IMR-90 (cell line): Measurements from ENCODE around the gene MCRS1. TPM values are rescaled to one million over a fixed set of nuclear protein-coding genes. Genes with fewer than 3 reads are reported as not detected.

Experiments
- ATAC-seq: fragments of 200-7000 bp; cut with Tn5 transposase; 2 replicates; pipeline ENCODE4 v1.9.1; 2020; ENCODE audit warnings: low read depth, mild to moderate bottlenecking, moderate library complexity
- Bru-seq: library from RNA; stranded (reverse); fragments of 400-500 nt; gene quantifications from one replicate; lab custom pipeline; 2021; lab: Mats Ljungman, UMichigan
- BruChase-seq, 2 experiments: library from RNA; stranded (reverse); fragments of 400-500 nt; gene quantifications; one replicate each; lab custom pipeline; 2021; lab: Mats Ljungman, UMichigan
- BruUV-seq: library from RNA; stranded (reverse); fragments of 400-500 nt; replicated peaks from 2 replicates; lab custom pipeline; 2021; lab: Mats Ljungman, UMichigan
- CTCF ChIA-PET: fragments of 300-600 bp; formaldehyde crosslinking; extraction: SDS; loops from one replicate; lab custom pipeline; 2021; ENCODE audit warnings: antibody characterized with exemption; lab: Yijun Ruan, JAX
- POLR2A ChIA-PET: fragments of 300-600 bp; sonication (Branson Sonifier 250); formaldehyde crosslinking; loops from one replicate; lab custom pipeline; 2022; ENCODE audit warnings: antibody characterized with exemption; ENCODE audit not compliant: unreplicated experiment; lab: Charles Lee
- DNase-seq: peaks from one replicate; pipeline ENCODE4 v3.0.0; 2013
- H2AFZ ChIP-seq: replicated peaks from 2 replicates; pipeline ENCODE3; 2013; ENCODE audit warnings: low read length, mild to moderate bottlenecking; ENCODE audit not compliant: poor library complexity
- H2AK5ac ChIP-seq: 2 replicates; pipeline ENCODE4 v1.6.1; 2013; ENCODE audit warnings: low read depth, low read length, inconsistent platforms
- H2AK9ac ChIP-seq: replicated peaks from 2 replicates; pipeline ENCODE3; 2013; ENCODE audit warnings: mild to moderate bottlenecking, low read depth, low read length, moderate library complexity; ENCODE audit not compliant: poor library complexity
- H2BK120ac ChIP-seq: 2 replicates; pipeline ENCODE4 v1.6.1; 2013; ENCODE audit warnings: low read depth, low read length, inconsistent platforms
- H2BK15ac ChIP-seq: 3 replicates; pipeline ENCODE4 v1.6.1; 2013; ENCODE audit warnings: low read depth, low read length, inconsistent platforms
- H2BK20ac ChIP-seq: 2 replicates; pipeline ENCODE4 v1.6.1; 2013; ENCODE audit warnings: low read depth, mild to moderate bottlenecking, inconsistent platforms, low read length, moderate library complexity
- H2BK5ac ChIP-seq: 2 replicates; pipeline ENCODE4 v1.6.1; 2013; ENCODE audit warnings: mild to moderate bottlenecking, low read depth, low read length, inconsistent platforms; ENCODE audit not compliant: poor library complexity, severe bottlenecking
- H3K14ac ChIP-seq: replicated peaks from 2 replicates; pipeline ENCODE4 v1.6.1; 2013; ENCODE audit warnings: low read depth, low read length, inconsistent platforms
- H3K18ac ChIP-seq: 2 replicates; pipeline ENCODE4 v1.6.1; 2013; ENCODE audit warnings: low read depth, low read length, control low read depth
- H3K23ac ChIP-seq: 2 replicates; pipeline ENCODE4 v1.6.1; 2013; ENCODE audit warnings: low read depth, low read length, inconsistent platforms
- H3K27ac ChIP-seq: 2 replicates; pipeline ENCODE4 v1.5.1; 2013; ENCODE audit warnings: mild to moderate bottlenecking, control low read depth, low read length; ENCODE audit not compliant: insufficient read depth
- H3K27me3 ChIP-seq: 2 replicates; pipeline ENCODE4 v1.6.1; 2013; ENCODE audit warnings: low read length; ENCODE audit not compliant: control insufficient read depth, insufficient read depth
- H3K36me3 ChIP-seq: 2 replicates; pipeline ENCODE4 v1.6.1; 2013; ENCODE audit warnings: low read length, mixed read lengths; ENCODE audit not compliant: control insufficient read depth, insufficient read depth
- H3K4ac ChIP-seq: 2 replicates; pipeline ENCODE4 v1.6.1; 2013; ENCODE audit warnings: low read depth, low read length, inconsistent platforms
- H3K4me1 ChIP-seq: 2 replicates; pipeline ENCODE4 v1.6.1; 2013; ENCODE audit warnings: low read length, mixed read lengths; ENCODE audit not compliant: control insufficient read depth, insufficient read depth
- H3K4me2 ChIP-seq: 2 replicates; pipeline ENCODE4 v1.6.1; 2013; ENCODE audit warnings: low read depth, mild to moderate bottlenecking, control low read depth, low read length, moderate library complexity
- H3K4me3 ChIP-seq: 2 replicates; pipeline ENCODE4 v1.5.1; 2013; ENCODE audit warnings: low read depth, mild to moderate bottlenecking, control low read depth, low read length, moderate library complexity; ENCODE audit not compliant: insufficient read depth
- H3K56ac ChIP-seq: 2 replicates; pipeline ENCODE4 v1.6.1; 2013; ENCODE audit warnings: low read length, inconsistent platforms; ENCODE audit not compliant: insufficient read depth; ENCODE audit errors: extremely low read depth
- H3K79me1 ChIP-seq, 2 experiments: 2 replicates each; pipeline ENCODE4 v1.6.1; 2013; ENCODE audit warnings: low read length in 2 of 2, inconsistent platforms in 1 of 2, low read depth in 1 of 2
- H3K9ac ChIP-seq: 2 replicates; pipeline ENCODE4 v1.6.1; 2013; ENCODE audit warnings: low read depth, low read length, control low read depth
- H3K9me1 ChIP-seq: 2 replicates; pipeline ENCODE4 v1.6.1; 2013; ENCODE audit warnings: low read length, inconsistent platforms; ENCODE audit not compliant: insufficient read depth
- H3K9me3 ChIP-seq: 2 replicates; pipeline ENCODE4 v1.6.1; 2013; ENCODE audit warnings: low read length; ENCODE audit not compliant: control insufficient read depth, insufficient read depth
- H4K20me1 ChIP-seq: 2 replicates; pipeline ENCODE4 v1.6.1; 2013; ENCODE audit warnings: low read length, inconsistent platforms; ENCODE audit not compliant: insufficient read depth
- H4K5ac ChIP-seq: 2 replicates; pipeline ENCODE4 v1.6.1; 2013; ENCODE audit warnings: mild to moderate bottlenecking, low read depth, low read length, control low read depth
- H4K8ac ChIP-seq, 2 experiments: 2 replicates each; pipeline ENCODE4 v1.6.1; 2013; ENCODE audit warnings: low read depth in 2 of 2, low read length in 2 of 2, control low read depth in 1 of 2, inconsistent platforms in 1 of 2
- H4K91ac ChIP-seq: 2 replicates; pipeline ENCODE4 v1.6.1; 2013; ENCODE audit warnings: low read depth, low read length, inconsistent platforms; ENCODE audit not compliant: insufficient read depth
- CEBPB ChIP-seq: IDR thresholded peaks from 2 replicates; pipeline ENCODE4 v1.6.1; 2012; ENCODE audit warnings: low read depth, low read length, improper control_type of control experiment
- MAZ ChIP-seq: IDR thresholded peaks from 2 replicates; pipeline ENCODE4 v1.6.1; 2012; ENCODE audit warnings: low read depth, mild to moderate bottlenecking, low read length, improper control_type of control experiment, moderate library complexity, borderline replicate concordance
- MXI1 ChIP-seq: IDR thresholded peaks from 2 replicates; pipeline ENCODE4 v1.6.1; 2012; ENCODE audit warnings: low read depth, mild to moderate bottlenecking, low read length, moderate library complexity, borderline replicate concordance
- POLR2A ChIP-seq: IDR thresholded peaks from 2 replicates; pipeline ENCODE4 v1.6.1; 2012; ENCODE audit warnings: mild to moderate bottlenecking, low read depth, low read length
- USF2 ChIP-seq: fragments of 150-350 bp; IDR thresholded peaks from 2 replicates; pipeline ENCODE4 v1.6.1; 2017; ENCODE audit warnings: mild to moderate bottlenecking, antibody characterized with exemption, low read length, low read depth
- WGBS, 2 experiments: methylation state at CpG; one replicate each; pipeline versions ENCODE4 v1.1.5 to v1.1.7; 2013; ENCODE audit warnings: missing lambda C conversion rate in 2 of 2; ENCODE audit not compliant: insufficient read length in 1 of 2; ENCODE audit errors: extremely low coverage in 2 of 2; 5-methylcytosine and 5-hydroxymethylcytosine counted together
- dilution Hi-C: fragments of 300-500 bp; cut with HindIII; formaldehyde crosslinking; loops from one replicate; pipeline ENCODE4 v1.14.3; 2018; ENCODE audit warnings: low sequenced_read_pairs; ENCODE audit not compliant: unreplicated experiment
- in situ Hi-C: fragments of 300-500 bp; cut with MboI; formaldehyde crosslinking; loops from 3 replicates; pipeline ENCODE4 v1.14.3; 2019; ENCODE audit warnings: low sequenced_read_pairs, inconsistent platforms, mixed read lengths
- intact Hi-C: fragments of 100-400 bp; cut with micrococcal nuclease; formaldehyde crosslinking; loops from 2 replicates; pipeline ENCODE4 v1.10.0; 2022
- long read RNA-seq: library from polyadenylated mRNA; unstranded; transcript quantifications from one replicate; pipeline ENCODE4 v2.0.0, GENCODE V29; 2021; ENCODE audit not compliant: unreplicated experiment
- polyA plus RNA-seq, 3 experiments: library from polyadenylated mRNA; depleted of rRNA; stranded (reverse); fragments of >200 nt; gene quantifications; 2 replicates each; pipeline ENCODE4 v1.2.3, GENCODE V29; 2012; ENCODE audit warnings: low replicate concordance in 1 of 3
- total RNA-seq: library from RNA; depleted of rRNA; stranded (reverse); fragments of >200 nt; gene quantifications from 2 replicates; pipeline ENCODE4 v1.2.3, GENCODE V29; 2012; rRNA removed

Gene MCRS1
- total RNA-seq (60.8 and 72.9 TPM in 2 replicates), polyA plus RNA-seq (2012; rRNA removed) (73.2 and 75.2 TPM in 2 replicates), Bru-seq, nascent RNA (percentile 65 among the genes with signal in this experiment), BruChase-seq, experiment 1, labeled RNA remaining after a 6-hour chase (percentile 63 among the genes with signal in this experiment), BruChase-seq, experiment 2, labeled RNA remaining after a 2-hour chase (percentile 55 among the genes with signal in this experiment)
- polyA plus RNA-seq (2012; cell fraction: cytosol; rRNA removed), result 66.3 and 72.6 TPM in 2 replicates
- polyA plus RNA-seq (2012; cell fraction: nucleus; rRNA removed; ENCODE audit: low replicate concordance), result 122 and 232 TPM in 2 replicates
- long read RNA-seq, transcript MCRS1-201 (15 exons, 1,928 nt), result major isoform, 27 of 59 reads
- long read RNA-seq, partial matches to known transcripts, result 18 of 59 reads
- long read RNA-seq, other reads (novel, unspliced or antisense), result 12 of 59 reads

- WGBS, 2 experiments, result 4% methylated on average over 17 of the region's 54 CpGs; no CpG with 5 or more reads in 1 of the 2 experiments
- POLR2A ChIA-PET, result interaction anchor here (0.6 to 0.7 kb wide), 2 partner anchors 9 to 111 kb away, joined by 3 to 9 read pairs; no protein-coding TSS in a partner anchor
These were observed at the start of gene MCRS1 for GRCh38 chr12:49567611-49568441. Gene MCRS1 (minus strand): TSS chr12:49568142. CDS start chr12:49566731, 1,411 bp downstream.

More at GRCh38 chr12:49567611-49568441, at the start of gene MCRS1:
- Histone ChIP-seq H4K20me1 (peaks cover 5% of the 10 kb centered on the region; the same call in 1 of the 2 replicates), H3K36me3 (peaks cover 16% of the 10 kb centered on the region), H3K27me3 (no peaks in the 10 kb centered on the region), H3K9ac (peak within 1 kb of the TSS; percentile 89), H3K79me1 (peaks cover 49 to 74% of the 10 kb centered on the region in 2 experiments), H4K5ac (peak within 1 kb of the TSS; percentile 91), H3K9me1 (0 out of 2 replicates have a peak, but pooled peaks cover 5% of the 10 kb centered on the region), H3K4me2 (peak within 1 kb of the TSS; percentile 98), H3K14ac (peak within 1 kb of the TSS; percentile 100), H3K23ac (peak within 1 kb of the TSS; percentile 96), H4K8ac (peak within 1 kb of the TSS; percentile 94 to 100), H3K18ac (peak within 1 kb of the TSS; percentile 78), H2AK5ac (peak within 1 kb of the TSS; percentile 96), H2BK15ac (peak within 1 kb of the TSS; percentile 98; the same call in 2 of the 3 replicates), H2BK120ac (peak within 1 kb of the TSS; percentile 93), H3K4me3 (peak within 1 kb of the TSS; percentile 76), H3K9me3 (no peaks in the 10 kb centered on the region), H3K27ac (peak within 1 kb of the TSS; percentile 88), H2AK9ac (peak within 1 kb of the TSS; percentile 96), H2BK5ac (peak within 1 kb of the TSS; percentile 94), H3K4me1 (peaks cover 2% of the 10 kb centered on the region; the same call in 1 of the 2 replicates), H3K56ac (peak within 1 kb of the TSS; percentile 99), H4K91ac (peak within 1 kb of the TSS; percentile 99), H2BK20ac (peak within 1 kb of the TSS; percentile 82; the same call in 1 of the 2 replicates), H3K4ac (peak within 1 kb of the TSS; percentile 97), H2AFZ (peak within 1 kb of the TSS; percentile 99)
- ATAC-seq (peak; percentile 91), DNase-seq (peak; percentile 89)
- BruUV-seq, result TSS peak; percentile 85
- dilution Hi-C loops, result no loop called here
- CTCF ChIA-PET, result interaction anchor here (0.7 to 1.0 kb wide), 2 partner anchors 17 to 209 kb away, joined by 3 read pairs; no protein-coding TSS in a partner anchor
- in situ Hi-C loops, result no loop called here
- TF ChIP-seq MAZ (peak; percentile 77; the same call in 1 of the 2 replicates), MXI1 (peak; percentile 90; the same call in 1 of the 2 replicates), POLR2A (peak; percentile 96), CEBPB (no peak), USF2 (peak; percentile 26; the same call in 1 of the 2 replicates)
- intact Hi-C loops, result loop anchor here (1.0 kb wide), 1 partner anchor 202 kb away; no protein-coding TSS in a partner anchor
